Left lobe of liver (tissue), 2 donors: Measurements from ENCODE around the gene MATK. TPM values are rescaled to one million over a fixed set of nuclear protein-coding genes. Genes with fewer than 3 reads are reported as not detected.

ENCODE experiments used
- ATAC-seq: fragments of 200-7000 bp; cut with Tn5 transposase; one replicate; pipeline ENCODE4 v1.9.1; 2020; ENCODE audit warnings: mild to moderate bottlenecking, moderate library complexity
- DNase-seq: peaks from one replicate; pipeline ENCODE4 v3.0.0-alpha.2; 2020; ENCODE audit warnings: low spot score
- total RNA-seq: library from RNA; stranded (reverse); gene quantifications from one replicate; pipeline ENCODE4 v1.2.1, GENCODE V29; 2021
- donor health status: DM: no; HTN: no; CAD: no; lungs with moderate emphysema.
- donor health status: DM: no; HTN: yes; CAD: no.

The MATK gene
- total RNA-seq, 1 donor from 2014 or later, result 0.48 TPM

DNA sequence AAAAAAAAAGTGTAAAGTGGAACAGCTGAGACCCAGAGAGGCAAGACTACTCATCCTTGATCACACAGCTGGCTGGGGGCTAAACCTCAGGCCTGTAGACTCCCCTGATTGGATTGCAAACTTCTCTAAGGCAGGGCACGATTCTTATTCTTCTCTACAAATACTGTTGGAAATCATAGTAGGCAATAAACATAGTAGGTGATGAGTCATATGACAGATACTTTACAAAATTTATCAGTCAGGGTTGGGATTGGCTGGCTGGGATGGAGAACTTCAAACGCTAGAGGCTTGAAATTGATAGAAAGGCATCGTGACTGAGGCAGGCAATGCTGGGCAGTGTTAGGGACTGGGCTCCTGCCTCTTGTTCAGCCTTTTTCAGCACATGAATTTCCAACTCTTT is 5.9 kb upstream of the MATK start:
- ATAC-seq, result no peak
- no peak for DNase-seq

DNA sequence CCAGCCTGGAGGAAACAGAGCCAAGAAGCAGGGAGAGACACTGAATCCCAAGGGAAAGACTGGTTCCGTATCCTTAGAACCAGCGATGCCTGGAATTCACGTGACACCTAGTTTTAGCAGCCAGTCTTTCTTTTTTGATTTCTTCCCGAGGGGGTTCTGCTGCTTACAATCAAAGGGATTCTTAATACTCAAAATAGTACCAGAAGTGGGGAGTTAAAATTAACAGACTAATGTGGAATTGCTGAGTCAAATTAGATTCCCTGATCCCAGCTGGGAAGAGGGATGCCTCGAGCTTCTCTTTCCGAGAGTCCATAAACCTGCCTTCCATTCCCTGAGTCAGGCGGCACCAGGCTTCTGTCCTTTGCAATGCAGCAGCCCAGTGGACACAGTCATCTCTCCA is 4.8 kb upstream of the MATK start:
- DNase-seq, result no peak
- no peak for ATAC-seq

DNA sequence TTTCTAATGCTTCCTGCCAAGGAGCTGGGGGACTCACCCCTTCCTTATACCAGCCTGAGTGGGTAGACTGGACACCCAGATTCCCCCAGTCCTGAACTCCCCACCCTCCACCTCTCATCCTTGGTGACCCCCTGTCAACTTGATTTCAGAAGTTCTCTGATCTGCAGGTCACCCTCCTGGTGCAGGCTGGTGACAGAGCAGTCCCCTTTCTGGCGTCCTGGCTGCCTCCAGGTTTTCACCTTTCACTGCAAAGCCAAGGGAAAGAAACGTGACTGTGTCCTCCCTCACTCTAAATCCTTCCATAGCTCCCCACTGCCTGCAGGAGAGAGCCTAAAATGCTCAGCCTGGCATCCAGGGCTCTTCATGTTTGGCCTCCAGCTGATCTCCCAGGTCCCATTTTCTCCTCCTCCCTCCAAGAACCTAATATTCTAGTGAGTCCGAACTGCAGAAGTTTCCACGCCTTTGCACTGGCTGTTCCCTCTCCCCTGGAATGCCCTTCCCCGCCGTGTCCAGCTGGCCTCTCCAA is 4.1 kb upstream of the MATK start:
- ATAC-seq, result no peak
- DNase-seq, result no peak

DNA sequence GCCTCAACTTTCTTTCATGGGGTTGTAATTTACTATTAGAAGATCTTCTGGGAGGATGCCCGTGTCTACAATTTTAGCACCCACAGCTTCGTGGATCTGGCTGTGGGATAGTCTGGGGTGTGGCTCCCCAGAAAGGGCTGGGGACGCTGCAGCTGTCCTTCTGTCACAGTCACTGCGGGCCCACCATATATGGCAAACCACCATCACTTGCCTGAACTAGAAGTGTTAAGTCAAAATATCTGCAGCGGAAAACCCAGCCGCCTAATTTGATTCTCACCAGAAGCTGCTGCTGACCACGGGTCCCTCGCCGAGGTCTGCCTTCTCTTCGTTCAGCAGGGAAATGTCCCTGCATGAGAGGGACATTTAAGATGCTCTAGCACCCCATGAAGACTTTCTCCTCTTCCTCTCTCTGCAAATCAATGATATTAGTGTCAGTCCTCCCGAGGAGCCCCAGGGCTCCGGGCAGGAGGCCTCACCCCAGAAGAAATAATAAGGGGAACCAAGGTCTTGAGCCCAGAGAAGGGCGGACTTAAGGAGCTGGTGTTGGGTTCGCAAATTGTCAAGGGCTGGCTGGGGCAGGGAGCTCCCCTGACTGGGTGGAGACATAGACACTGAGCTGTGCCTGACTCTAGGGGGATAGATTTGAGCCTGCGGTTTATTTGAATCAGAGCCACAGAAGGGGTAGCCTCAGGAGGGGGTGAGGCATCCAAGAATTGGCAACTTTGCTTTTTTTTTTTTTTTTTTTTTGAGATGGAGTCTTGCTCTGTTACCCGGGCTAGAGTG is 3.0 kb upstream of the MATK start:
- DNase-seq, result no peak
- no peak for ATAC-seq

DNA sequence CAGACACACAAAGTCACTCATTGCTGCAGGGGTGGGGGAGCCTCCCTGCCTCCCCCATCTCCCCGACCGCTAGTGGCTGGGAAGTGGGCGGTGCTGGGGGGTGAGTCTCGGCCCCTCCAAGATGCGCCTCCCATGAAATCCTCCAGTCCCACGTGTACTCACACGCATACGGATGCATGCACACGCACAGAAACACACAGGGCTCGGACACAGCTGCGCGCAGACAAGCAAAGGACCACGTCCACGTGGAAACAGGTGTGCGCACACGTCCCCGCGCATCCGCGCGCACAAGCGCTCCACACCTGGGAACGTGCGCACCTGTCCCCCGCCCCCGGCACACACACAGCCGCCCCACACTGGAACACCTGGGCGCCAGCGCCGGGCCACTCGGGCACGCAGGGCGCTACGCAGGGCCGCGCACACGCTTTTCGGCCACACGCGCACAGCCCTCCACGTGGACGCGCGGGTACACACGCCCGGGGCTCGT is 687 bp downstream of the MATK start:
- DNase-seq (no peak), ATAC-seq (no peak)

DNA sequence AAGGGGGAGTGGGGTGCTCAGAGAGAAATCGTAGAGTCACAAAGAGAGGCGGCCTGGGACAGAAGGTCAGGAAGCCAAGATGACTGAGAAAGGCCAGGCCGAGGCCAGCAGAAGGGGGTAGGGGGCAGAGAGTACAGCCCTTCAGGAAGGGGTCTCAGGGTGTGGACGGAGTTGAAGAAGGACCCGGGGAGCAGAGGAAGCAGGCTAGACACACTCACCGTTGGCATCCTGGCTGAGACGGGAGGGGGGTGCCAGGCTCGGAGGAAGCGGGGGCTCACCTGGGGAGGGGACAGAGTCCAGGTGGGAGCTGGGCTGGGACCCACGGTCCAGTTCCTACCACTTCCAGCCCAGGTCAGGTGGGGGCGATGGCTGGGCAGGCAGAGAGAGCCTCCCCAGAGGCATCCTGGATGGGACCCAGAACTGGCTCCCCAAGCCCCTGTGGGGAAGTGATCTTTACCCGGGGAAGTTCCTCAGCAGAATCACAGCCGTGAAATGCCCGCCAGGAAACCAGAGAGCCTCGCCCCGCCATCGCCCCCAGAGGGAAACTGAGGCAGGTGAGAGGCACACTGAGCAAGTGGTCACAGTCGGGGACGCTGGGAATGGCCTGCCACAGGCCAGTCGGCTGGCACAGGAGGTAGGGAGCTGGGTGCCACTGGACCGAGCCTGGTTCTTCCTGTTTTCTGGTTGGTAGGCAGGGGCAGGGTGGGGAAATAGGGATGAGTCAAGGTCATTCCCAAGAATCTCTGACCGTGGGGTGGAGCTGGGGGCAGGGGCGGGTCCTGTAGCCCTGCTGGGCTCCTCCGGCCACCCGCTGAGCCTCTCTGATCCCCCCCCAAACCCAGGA is 1.4 kb downstream of the MATK start:
- DNase-seq (no peak), ATAC-seq (peak; percentile 28)

DNA sequence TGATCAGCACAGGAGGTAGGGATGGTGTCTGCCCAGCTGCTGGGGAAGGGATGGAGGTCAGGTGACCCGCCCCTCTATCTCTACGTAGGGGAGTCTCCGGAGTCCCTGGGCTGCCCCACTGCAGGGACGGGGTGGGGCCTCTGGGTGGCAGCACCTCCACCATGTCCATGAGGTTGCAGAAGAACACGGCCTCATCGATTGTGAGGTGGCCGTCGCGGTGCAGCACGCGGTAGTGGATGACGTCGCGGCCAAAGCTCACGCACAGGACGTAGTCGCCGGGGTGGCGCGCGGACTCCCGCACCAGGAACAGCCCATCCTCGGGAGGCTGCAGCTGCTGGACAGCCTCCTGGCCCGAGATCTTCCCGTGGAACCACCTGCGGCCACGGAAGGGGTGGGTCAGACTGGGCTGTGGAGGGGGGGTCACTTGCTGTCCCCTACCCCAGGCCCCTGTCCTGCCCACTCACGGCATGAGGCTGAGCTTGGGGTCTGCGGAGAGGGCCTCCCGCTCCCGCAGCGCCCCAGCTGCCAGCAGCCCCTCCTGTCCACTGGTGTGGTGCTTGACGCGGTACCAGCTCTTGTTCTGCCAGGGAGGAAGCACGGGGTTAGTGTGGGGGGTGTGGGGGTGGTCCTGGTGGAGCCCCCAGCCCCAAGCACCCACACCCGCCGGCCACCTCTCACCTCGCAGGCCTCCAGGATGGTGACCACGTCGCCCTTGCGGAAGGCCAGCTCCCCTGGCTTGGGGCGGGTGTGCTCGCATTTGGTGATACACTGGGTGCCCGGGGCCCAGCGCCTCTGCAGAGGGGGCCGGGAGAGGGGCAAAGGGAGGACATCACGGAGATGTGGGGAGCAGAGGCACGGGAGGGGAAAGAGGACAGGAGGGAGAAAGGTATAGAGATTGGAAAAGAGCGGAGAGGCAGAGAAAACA is 2.3 kb downstream of the MATK start:
- ATAC-seq (peak; percentile 79), DNase-seq (no peak)

DNA sequence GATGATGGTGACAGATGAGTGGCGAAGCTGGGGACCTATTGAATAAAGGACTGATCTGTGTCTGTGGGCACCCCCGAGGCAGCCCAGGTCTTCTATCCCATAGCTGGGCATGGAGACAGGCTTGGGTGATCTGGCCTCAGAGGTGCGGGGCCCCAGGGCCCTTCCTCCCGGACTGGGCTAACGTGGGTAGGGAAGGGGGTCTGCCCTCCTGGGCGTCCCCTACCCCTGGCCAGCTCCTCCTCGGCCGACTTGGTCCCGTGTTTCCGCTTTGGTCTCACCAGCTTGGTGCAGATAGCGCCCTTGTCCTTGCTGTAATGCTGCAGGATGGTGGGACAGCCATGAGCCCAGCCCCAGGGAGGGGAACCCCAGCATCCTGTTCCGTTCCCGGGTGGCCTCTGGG is 3.3 kb downstream of the MATK start:
- ATAC-seq, result no peak
- DNase-seq, result no peak

DNA sequence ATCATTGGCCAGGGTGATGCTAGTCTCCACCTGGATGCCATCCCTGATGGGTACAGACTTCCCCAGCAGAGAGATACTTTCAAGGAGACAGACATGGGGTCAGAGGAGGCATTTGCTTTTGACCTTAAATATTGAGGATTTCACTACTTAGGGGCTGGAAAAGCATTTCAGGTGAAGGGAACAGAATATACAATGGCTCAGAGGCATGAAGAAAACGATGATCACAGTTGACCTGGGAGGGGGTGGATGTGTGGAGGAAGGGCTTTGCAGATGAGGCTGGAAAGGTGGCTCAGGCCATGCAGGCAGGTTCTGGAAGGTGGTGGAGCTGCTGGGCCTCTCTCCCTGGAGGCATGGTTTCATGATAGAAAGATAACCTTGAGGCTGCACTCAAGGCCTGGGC is 3.9 kb downstream of the MATK start:
- no peak for ATAC-seq

DNA sequence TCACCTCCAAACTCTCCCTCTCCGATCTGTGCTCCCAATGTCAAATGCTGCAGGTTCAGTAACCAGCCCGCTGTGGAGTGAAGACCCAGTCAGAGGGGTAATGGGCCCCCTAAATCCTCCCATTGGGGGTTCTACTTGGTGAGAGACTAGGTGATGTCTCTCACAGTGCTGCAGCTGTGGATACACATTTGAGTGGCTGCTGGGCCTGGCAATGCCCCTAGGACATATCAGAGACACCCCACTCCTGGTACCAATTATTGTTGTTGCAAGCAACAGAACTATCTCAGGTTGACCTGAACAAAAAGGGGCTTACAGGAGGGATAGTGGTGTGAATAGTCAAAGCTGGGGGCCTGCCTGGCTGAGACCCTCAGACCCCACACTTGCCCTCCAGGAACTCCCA is 4.6 kb downstream of the MATK start:
- no peak for DNase-seq
- ATAC-seq, result no peak

More for the DNA sequence above, 3.9 kb downstream of the MATK start:
- DNase-seq, result no peak

DNA sequence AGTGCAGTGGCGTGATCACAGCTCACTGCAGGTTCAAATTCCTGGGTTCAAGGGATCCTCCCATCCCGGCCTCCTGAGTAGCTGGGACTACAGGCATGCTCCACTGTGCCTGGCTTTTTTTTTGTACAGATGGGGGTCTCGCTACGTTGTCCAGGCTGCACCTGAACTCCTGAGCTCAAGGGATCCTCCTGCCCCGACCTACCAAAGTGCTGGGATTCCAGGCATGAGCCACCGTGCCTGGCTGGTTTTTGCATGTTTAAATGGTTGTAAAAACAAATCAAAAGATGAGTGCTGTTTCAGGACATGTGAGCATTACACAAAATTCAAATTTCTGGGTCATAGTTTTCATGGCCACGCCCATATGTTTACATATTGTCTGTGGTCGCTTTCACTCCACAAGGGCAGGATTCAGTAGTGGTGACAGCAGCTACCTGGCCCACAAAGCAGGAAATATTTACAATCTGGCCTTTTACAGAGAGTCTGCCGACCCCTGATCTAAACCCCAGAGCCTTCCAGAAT is 5.3 kb downstream of the MATK start:
- ATAC-seq (no peak), DNase-seq (no peak)

DNA sequence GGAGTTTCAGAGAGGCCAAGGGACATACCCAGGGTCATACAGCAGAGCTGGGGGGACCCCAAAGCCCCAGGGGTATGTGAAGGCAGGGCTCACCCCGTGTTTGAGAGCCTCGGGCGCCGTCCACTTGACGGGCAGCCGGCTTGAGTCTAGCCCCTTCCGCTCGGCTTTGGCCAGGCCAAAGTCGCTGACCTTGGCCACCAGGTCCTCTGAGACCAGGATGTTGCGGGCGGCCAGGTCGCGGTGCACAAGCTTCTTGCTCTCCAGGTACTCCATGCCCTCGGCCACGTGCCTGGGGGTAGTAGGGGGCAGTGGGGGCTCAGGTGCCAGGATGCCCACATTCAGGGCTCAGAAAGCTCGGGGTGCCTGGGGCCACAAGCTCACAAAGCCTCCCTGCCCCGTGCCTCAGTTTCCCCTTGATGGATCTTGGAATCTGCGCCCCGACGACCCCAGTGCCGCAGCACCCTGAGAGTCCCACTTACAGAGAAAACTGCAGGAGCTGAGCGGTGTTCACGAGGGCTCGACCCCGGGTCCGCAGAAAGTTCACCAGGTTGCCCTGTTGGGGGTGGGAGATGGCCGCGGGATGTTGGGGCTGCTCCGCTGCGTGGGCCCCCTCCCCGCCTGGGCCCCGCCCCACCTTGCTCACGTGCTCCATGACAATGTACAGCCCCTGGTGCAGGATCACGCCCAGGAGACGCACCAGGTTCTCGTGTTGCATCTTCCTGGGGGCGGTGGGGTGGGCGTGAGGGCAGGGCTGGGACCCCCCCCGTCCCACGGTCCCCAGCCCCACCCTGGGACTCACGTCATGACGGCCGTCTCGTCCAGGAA is 7.1 kb downstream of the MATK start:
- ATAC-seq, result no peak
- no peak for DNase-seq

DNA sequence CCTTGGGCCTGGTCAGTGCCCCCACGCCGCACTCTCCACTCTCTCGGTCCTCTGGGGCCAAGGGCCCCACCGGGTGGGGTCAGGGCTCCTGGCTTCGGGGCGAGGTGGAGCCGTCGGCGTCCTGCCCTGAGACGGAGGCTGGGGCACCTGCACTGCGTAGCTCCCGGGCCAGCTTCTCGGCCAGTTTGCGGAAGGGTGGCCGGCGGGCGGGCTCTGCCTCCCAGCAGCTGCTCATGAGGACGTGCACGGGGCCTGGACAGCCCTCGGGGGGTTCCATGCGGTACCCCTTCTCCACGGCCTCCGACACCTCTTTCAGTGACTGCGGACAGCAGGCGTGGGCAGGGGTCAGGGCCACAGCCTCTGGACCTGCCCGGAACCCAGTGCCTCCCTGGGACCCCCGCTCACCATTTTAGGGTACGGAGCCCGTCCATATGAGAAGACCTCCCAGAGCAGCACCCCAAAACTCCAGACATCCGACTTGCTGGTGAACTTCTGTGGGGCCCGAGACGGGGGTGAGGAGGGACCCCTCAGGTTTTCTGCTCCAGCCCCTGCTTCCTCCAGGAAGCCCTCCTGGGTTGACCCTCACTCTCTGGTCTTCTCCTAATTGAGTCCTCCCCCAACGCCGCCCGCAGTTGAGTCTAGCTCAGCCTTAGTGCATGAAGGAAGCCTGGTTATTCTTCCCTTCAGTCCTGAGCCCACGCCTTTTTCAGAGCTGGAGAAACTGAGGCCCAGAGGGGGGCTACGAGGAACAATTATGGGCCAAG is 7.9 kb downstream of the MATK start:
- ATAC-seq (no peak), DNase-seq (no peak)

DNA sequence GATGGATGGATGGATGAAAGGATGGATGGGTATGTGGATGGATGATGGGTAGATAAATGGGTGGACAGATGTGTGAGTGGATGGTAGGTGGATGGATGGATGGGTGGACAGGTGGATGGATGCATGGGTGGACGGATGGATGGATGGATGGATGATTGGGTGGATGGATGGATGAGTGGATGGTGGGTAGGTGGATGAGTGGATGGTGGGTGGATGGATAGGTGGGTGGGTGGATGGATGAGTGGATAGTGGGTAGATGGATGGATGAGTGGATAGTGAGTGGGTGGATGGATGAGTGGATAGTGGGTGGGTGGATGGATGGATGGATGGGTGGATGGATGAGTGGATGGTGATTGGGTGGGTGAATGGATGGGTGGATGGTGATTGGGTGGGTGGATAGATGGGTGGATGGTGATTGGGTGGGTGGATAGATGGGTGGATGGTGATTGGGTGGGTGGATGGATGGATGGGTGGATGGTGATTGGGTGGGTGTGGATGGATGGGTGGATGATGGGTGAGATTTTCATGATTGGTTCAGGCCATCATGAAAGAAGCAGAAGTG is 9.6 kb downstream of the MATK start:
- no peak for DNase-seq
- no peak for ATAC-seq

DNA sequence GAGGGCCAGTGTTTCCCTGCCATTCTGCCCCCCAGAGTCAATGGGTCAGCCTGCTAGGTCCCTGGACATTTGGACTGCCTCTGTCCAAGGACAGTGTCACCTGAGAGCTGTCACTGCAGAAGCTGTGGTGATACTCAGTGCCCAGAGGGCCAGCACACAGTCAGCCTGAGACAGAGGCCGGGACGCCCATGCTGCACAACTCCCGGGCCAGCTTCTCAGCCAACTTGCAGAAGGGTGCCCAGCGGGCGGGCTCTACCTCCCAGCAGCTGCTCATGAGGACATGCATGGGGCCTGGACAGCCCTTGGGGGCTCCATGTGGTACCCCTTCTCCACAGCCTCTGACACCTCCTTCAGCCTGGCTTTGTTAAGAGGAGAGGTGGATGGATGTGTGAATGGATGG is 10.3 kb downstream of the MATK start:
- no peak for ATAC-seq
- no peak for DNase-seq

DNA sequence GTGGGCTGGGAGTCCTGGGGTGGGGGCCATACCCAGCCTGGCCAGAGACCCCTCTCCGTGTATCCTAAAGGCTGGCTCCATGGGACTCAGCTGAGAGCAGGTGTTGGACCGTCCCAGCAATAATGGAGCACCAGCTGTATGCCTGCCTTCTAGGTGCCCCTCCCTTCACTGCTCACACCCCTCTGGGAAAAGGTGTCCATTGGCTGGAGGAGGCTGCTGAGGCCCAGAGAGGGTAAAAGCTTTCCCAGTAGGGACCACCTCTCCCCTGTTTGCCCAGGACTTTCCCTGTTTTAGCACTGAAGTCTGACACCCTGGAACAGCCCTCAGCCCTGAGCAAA is 10.8 kb downstream of the MATK start:
- no peak for DNase-seq
- no peak for ATAC-seq

DNA sequence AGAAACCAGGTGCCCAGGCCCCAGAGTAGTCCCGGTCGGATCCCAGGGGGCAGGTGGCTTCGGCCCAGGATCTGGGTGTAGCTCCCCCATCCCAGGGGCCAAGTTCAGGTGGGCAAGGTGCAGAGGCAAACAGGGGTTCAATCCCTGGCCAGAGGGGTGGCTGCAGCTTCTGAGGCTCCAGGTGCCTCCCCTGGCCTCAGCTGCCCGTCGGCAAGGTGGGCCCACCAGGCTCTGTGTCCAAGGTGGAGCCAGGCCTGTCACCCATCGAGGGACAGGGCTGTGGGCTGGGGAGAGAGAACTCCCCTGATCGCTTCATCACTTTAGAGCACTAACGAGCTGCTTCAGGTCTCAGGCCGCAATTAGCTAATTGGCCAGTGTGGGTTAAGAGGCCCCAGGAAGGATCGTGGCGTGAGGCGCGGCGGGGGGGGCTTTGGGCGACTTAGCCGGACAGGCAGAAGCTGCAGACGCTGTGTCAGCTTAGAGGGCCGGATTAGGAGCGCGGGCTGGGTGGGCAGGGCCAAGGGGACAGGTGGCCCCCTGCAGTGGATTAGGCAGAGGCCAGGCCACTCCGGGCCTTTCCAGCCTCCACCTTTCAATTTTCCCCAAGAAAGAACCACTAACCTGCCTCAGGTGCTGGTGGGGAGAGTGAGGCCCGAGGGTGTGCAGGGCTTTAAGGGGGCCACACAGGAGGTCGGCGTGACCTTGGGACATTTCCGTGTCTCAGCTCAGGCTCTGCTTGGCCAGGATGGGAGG is 11.4 kb downstream of the MATK start:
- DNase-seq (no peak), ATAC-seq (no peak)
